Activated T-cell treated with anti-CD3 and anti-CD28 coated beads, Interleukin-2, amount 50 U/mL, for 4 hours (primary cell): ENCODE results near the gene CCDC80. TPM values are rescaled to one million over a fixed set of nuclear protein-coding genes. Genes with fewer than 3 reads are reported as not detected.

Source experiments
- ATAC-seq, 2 donors: fragments of 200-7000 bp; cut with Tn5 transposase; one replicate each; pipeline ENCODE4 v1.10.0; 2021
- DNase-seq: peaks from one replicate; pipeline ENCODE4 v3.0.0-alpha.2; 2020
- H3K27me3 Mint-ChIP-seq: one replicate; pipeline ENCODE4 v1.8.0; 2021; ENCODE audit warnings: low read depth, mixed read lengths
- H3K36me3 Mint-ChIP-seq: one replicate; pipeline ENCODE4 v1.8.0; 2022; ENCODE audit warnings: mixed read lengths; ENCODE audit not compliant: insufficient read depth
- H3K4me1 Mint-ChIP-seq: one replicate; pipeline ENCODE4 v1.8.0; 2021; ENCODE audit warnings: low read depth, mixed read lengths
- H3K4me3 Mint-ChIP-seq: one replicate; pipeline ENCODE4 v1.8.0; 2021; ENCODE audit warnings: mild to moderate bottlenecking, moderate library complexity, mixed read lengths
- H3K9me3 Mint-ChIP-seq: one replicate; pipeline ENCODE4 v1.8.0; 2021; ENCODE audit warnings: mixed read lengths
- total RNA-seq, 3 donors: library from RNA; stranded (reverse); gene quantifications; one replicate each; pipeline ENCODE4 v1.2.1, GENCODE V29; 2021

Gene CCDC80
- total RNA-seq, 3 donors from 2014 or later: 0.16 to 0.43 (median 0.30) TPM

- H3K27me3 Mint-ChIP-seq: peaks cover 9% of the 10 kb centered on the region
- no peak overlapping the region for H3K4me3 Mint-ChIP-seq
- ATAC-seq: no peak
- H3K4me1 Mint-ChIP-seq: peaks cover 11% of the 10 kb centered on the region
- no peaks in the 10 kb centered on the region for H3K36me3 Mint-ChIP-seq
- no peak for DNase-seq
- H3K9me3 Mint-ChIP-seq: no peaks in the 10 kb centered on the region
Measured at GRCh38 chr3:112605285-112605684, 35.7 kb downstream of the CCDC80 start.

DNA sequence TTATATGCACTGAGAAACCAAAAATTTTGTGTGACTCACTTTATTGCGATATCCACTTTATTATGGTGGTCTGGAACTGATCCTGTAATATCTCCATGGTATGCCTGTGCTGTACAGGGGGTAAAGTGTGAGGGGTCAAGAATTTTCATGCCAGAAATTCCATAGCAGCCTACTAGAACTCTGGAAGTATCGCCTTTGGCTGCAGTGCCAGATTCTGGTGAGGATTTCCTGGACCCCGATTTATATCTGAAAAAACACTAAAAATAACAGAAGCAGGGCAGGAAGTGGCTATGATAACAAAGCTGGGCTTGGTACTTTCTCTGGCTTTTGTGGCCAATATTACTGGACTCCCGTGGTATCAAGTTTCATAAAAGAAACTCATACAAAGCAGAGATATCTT, 36.4 kb downstream of the CCDC80 start:
- no peaks in the 10 kb centered on the region for H3K9me3 Mint-ChIP-seq
- ATAC-seq (no peak), DNase-seq (no peak)
- H3K4me1 Mint-ChIP-seq: peaks cover 11% of the 10 kb centered on the region
- no peaks in the 10 kb centered on the region for H3K36me3 Mint-ChIP-seq
- H3K27me3 Mint-ChIP-seq: peaks cover 9% of the 10 kb centered on the region
- no peak overlapping the region for H3K4me3 Mint-ChIP-seq

GRCh38 chr3:112602217-112602838, 38.6 kb downstream of the CCDC80 start:
- peaks cover 6% of the 10 kb centered on the region for H3K27me3 Mint-ChIP-seq
- H3K4me1 Mint-ChIP-seq: peaks cover 11% of the 10 kb centered on the region
- DNase-seq (no peak), ATAC-seq (peak in 1 of 2 donors; percentile 58)
- no peaks in the 10 kb centered on the region for H3K9me3 Mint-ChIP-seq
- H3K36me3 Mint-ChIP-seq: peaks cover under 1% of the 10 kb centered on the region
- no peak overlapping the region for H3K4me3 Mint-ChIP-seq

GRCh38 chr3:112598731-112599130, 42.2 kb downstream of the CCDC80 start:
- Mint-ChIP-seq H3K4me1 (peaks cover 6% of the 10 kb centered on the region), H3K9me3 (no peaks in the 10 kb centered on the region), H3K27me3 (no peaks in the 10 kb centered on the region), H3K36me3 (peaks cover 7% of the 10 kb centered on the region), H3K4me3 (no peak overlapping the region)
- ATAC-seq (no peak), DNase-seq (no peak)

- Mint-ChIP-seq H3K36me3 (peaks cover 11% of the 10 kb centered on the region), H3K9me3 (peaks cover 3% of the 10 kb centered on the region), H3K4me3 (no peak overlapping the region), H3K27me3 (no peaks in the 10 kb centered on the region), H3K4me1 (peaks cover 6% of the 10 kb centered on the region)
- no peak for DNase-seq
- no peak for ATAC-seq
Measured at GRCh38 chr3:112597945-112598344, 43.0 kb downstream of the CCDC80 start.

DNA sequence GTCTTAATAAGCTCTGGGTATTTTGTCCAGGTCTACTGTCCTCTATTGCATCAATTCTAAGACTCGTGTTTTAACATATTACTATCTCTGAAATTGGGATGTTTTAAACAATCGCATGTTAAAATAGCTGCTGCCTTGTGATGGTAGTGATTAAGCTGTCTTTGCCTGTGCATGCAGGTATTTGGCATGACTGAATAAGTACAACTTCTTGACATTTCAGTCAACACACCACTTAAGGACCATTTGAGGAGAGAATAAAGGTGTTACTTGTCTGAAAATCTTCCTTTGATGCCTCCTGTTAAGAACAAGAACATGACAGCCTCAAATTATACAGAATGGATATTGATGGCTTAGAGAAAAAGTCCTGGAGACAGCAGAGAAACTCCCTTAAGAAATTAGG, 46.1 kb downstream of the CCDC80 start:
- ATAC-seq (no peak), DNase-seq (no peak)
- Mint-ChIP-seq H3K9me3 (peaks cover 10% of the 10 kb centered on the region), H3K36me3 (peaks cover 40% of the 10 kb centered on the region), H3K4me3 (no peak overlapping the region), H3K27me3 (no peaks in the 10 kb centered on the region), H3K4me1 (peaks cover 8% of the 10 kb centered on the region)

- no peak for DNase-seq
- peaks cover 52% of the 10 kb centered on the region for H3K36me3 Mint-ChIP-seq
- peaks cover 10% of the 10 kb centered on the region for H3K9me3 Mint-ChIP-seq
- no peaks in the 10 kb centered on the region for H3K27me3 Mint-ChIP-seq
- ATAC-seq: no peak
- peaks cover 8% of the 10 kb centered on the region for H3K4me1 Mint-ChIP-seq
- no peak overlapping the region for H3K4me3 Mint-ChIP-seq
Measured at GRCh38 chr3:112593258-112593657, 47.7 kb downstream of the CCDC80 start.

- H3K27me3 Mint-ChIP-seq: no peaks in the 10 kb centered on the region
- H3K9me3 Mint-ChIP-seq: peaks cover 2% of the 10 kb centered on the region
- H3K4me1 Mint-ChIP-seq: peaks cover 4% of the 10 kb centered on the region
- H3K36me3 Mint-ChIP-seq: peaks cover 57% of the 10 kb centered on the region
- ATAC-seq (no peak), DNase-seq (no peak)
- no peak overlapping the region for H3K4me3 Mint-ChIP-seq
Measured at GRCh38 chr3:112587336-112587735, 53.6 kb downstream of the CCDC80 start.

GRCh38 chr3:112585782-112586181, 55.2 kb downstream of the CCDC80 start:
- no peaks in the 10 kb centered on the region for H3K27me3 Mint-ChIP-seq
- no peak overlapping the region for H3K4me3 Mint-ChIP-seq
- no peak for ATAC-seq
- DNase-seq: no peak
- peaks cover 3% of the 10 kb centered on the region for H3K4me1 Mint-ChIP-seq
- peaks cover 43% of the 10 kb centered on the region for H3K36me3 Mint-ChIP-seq
- no peaks in the 10 kb centered on the region for H3K9me3 Mint-ChIP-seq

- ATAC-seq (no peak), DNase-seq (no peak)
- Mint-ChIP-seq H3K9me3 (no peaks in the 10 kb centered on the region), H3K27me3 (no peaks in the 10 kb centered on the region), H3K4me1 (peaks cover 3% of the 10 kb centered on the region), H3K4me3 (no peak overlapping the region), H3K36me3 (peaks cover 27% of the 10 kb centered on the region)
Measured at GRCh38 chr3:112583105-112583504, 57.8 kb downstream of the CCDC80 start.

DNA sequence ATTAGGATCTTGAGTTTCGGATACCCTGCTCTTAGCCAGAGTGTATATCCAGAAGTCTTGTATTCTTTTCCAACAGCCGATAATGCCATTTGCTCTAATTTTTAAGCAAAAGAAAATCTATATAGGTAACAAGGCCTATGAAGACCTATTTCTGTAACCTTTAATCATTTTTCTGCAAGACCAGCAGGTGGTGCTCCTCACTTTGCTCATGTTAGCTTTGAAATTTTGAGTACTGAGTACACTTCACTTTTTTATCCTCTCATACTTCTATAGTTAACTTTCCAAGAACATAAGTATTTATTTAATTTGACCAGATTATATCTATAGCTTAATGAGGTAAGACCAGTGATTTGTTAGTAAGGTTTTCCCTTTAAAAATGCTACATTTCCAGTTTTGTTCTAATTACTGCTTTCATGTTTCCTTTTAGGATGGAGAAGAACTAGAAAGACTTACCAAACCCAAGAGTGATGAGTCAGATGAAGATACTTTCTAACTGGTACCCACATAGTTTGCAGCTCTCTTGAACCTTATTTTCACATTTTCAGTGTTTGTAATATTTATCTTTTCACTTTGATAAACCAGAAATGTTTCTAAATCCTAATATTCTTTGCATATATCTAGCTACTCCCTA, 58.6 kb downstream of the CCDC80 start:
- no peak for DNase-seq
- Mint-ChIP-seq H3K4me1 (peaks cover 3% of the 10 kb centered on the region), H3K27me3 (no peaks in the 10 kb centered on the region), H3K36me3 (peaks cover 24% of the 10 kb centered on the region), H3K4me3 (no peak overlapping the region), H3K9me3 (no peaks in the 10 kb centered on the region)
- no peak for ATAC-seq

DNA sequence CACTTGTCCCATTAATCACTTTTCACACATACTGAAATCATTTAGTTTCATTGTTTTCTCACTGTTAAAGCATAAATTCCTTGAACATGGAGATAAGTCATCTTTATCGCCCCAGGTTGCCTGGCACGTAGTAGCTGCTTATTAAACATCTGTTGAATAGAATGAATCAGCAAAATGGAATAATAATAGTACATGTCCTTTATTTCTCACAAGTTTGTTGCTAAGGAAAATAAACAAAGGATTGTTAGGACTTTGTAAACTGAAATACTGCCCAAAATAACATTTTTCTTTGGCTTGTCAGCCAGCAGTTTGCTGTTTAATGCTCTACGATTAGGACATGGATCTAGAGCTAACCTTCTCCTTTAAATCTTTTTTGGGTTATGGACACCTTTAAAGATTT, 61.2 kb downstream of the CCDC80 start:
- ATAC-seq (no peak), DNase-seq (no peak)
- H3K27me3 Mint-ChIP-seq: no peaks in the 10 kb centered on the region
- H3K4me1 Mint-ChIP-seq: peaks cover 3% of the 10 kb centered on the region
- H3K9me3 Mint-ChIP-seq: no peaks in the 10 kb centered on the region
- no peak overlapping the region for H3K4me3 Mint-ChIP-seq
- H3K36me3 Mint-ChIP-seq: peaks cover 13% of the 10 kb centered on the region

- ATAC-seq (no peak), DNase-seq (no peak)
- no peaks in the 10 kb centered on the region for H3K27me3 Mint-ChIP-seq
- H3K9me3 Mint-ChIP-seq: no peaks in the 10 kb centered on the region
- peaks cover 3% of the 10 kb centered on the region for H3K4me1 Mint-ChIP-seq
- peaks cover 10% of the 10 kb centered on the region for H3K36me3 Mint-ChIP-seq
- H3K4me3 Mint-ChIP-seq: no peak overlapping the region
Measured at GRCh38 chr3:112579232-112579631, 61.7 kb downstream of the CCDC80 start.

- H3K4me3 Mint-ChIP-seq: no peak overlapping the region
- ATAC-seq: no peak
- H3K27me3 Mint-ChIP-seq: no peaks in the 10 kb centered on the region
- no peak for DNase-seq
- no peaks in the 10 kb centered on the region for H3K9me3 Mint-ChIP-seq
- H3K4me1 Mint-ChIP-seq: peaks cover 6% of the 10 kb centered on the region
- H3K36me3 Mint-ChIP-seq: peaks cover 21% of the 10 kb centered on the region
Measured at GRCh38 chr3:112572701-112573100, 68.2 kb downstream of the CCDC80 start.

DNA sequence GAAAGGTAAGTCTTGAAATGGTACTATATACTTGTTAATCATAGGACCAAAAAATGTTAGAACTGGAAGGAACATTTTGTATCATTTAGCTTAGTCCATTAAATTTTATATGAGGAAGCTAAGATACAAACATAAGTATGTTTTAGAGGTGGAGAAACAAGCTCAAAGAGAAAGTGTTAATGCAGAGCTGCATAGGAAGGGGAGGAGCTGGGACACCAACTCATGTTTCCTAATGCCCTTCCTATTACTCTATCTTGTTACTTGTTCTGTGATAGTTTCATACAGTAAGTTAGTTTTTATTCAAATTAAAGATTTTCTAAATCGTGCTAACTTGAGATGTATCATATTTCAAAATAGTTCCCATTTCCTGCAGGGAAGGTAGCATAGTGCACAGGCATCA, 71.7 kb downstream of the CCDC80 start:
- H3K36me3 Mint-ChIP-seq: peaks cover 32% of the 10 kb centered on the region
- H3K4me3 Mint-ChIP-seq: no peak overlapping the region
- no peaks in the 10 kb centered on the region for H3K9me3 Mint-ChIP-seq
- H3K27me3 Mint-ChIP-seq: no peaks in the 10 kb centered on the region
- ATAC-seq (no peak), DNase-seq (no peak)
- H3K4me1 Mint-ChIP-seq: peaks cover 12% of the 10 kb centered on the region
